H9 (cell line): Measurements from ENCODE around the gene ACSL3. TPM values are rescaled to one million over a fixed set of nuclear protein-coding genes. Genes with fewer than 3 reads are reported as not detected.

Experiments used
- DNase-seq: peaks from one replicate; pipeline ENCODE4 v3.0.0-alpha.2; 2017
- H2AFZ ChIP-seq: one replicate; pipeline ENCODE4 v1.6.1; 2013; ENCODE audit warnings: mild to moderate bottlenecking, low read length, control low read depth, moderate library complexity
- H2AK5ac ChIP-seq: 2 replicates; pipeline ENCODE4 v1.6.1; 2013; ENCODE audit warnings: low read length, control low read depth, mixed read lengths; ENCODE audit not compliant: insufficient read length
- H2BK120ac ChIP-seq: one replicate; pipeline ENCODE4 v1.6.1; 2013; ENCODE audit warnings: low read depth, mild to moderate bottlenecking, low read length, control low read depth, inconsistent platforms; ENCODE audit not compliant: poor library complexity, severe bottlenecking
- H2BK12ac ChIP-seq: 2 replicates; pipeline ENCODE4 v1.6.1; 2013; ENCODE audit warnings: low read length, control low read depth, mixed read lengths, low read depth; ENCODE audit not compliant: insufficient read length
- H2BK15ac ChIP-seq: 2 replicates; pipeline ENCODE4 v1.6.1; 2013; ENCODE audit warnings: low read depth, low read length, control low read depth
- H2BK20ac ChIP-seq: one replicate; pipeline ENCODE4 v1.6.1; 2013; ENCODE audit warnings: low read depth, mild to moderate bottlenecking, low read length, control low read depth, inconsistent platforms; ENCODE audit not compliant: poor library complexity, severe bottlenecking
- H2BK5ac ChIP-seq: 2 replicates; pipeline ENCODE4 v1.6.1; 2013; ENCODE audit warnings: low read length, control low read depth, mixed read lengths; ENCODE audit not compliant: insufficient read length
- H3K14ac ChIP-seq: 2 replicates; pipeline ENCODE4 v1.6.1; 2013; ENCODE audit warnings: low read length, control low read depth; ENCODE audit not compliant: insufficient read depth
- H3K18ac ChIP-seq: 2 replicates; pipeline ENCODE4 v1.6.1; 2013; ENCODE audit warnings: low read depth, mild to moderate bottlenecking, mixed read lengths, low read length, control low read depth; ENCODE audit not compliant: insufficient read length
- H3K23ac ChIP-seq: 2 replicates; pipeline ENCODE4 v1.6.1; 2013; ENCODE audit warnings: low read length, control low read depth, mixed read lengths, low read depth; ENCODE audit not compliant: insufficient read length
- H3K23me2 ChIP-seq: 2 replicates; pipeline ENCODE4 v1.6.1; 2013; ENCODE audit warnings: low read depth, mild to moderate bottlenecking, mixed read lengths, low read length, control low read depth; ENCODE audit not compliant: insufficient read length, poor library complexity, severe bottlenecking
- H3K27ac ChIP-seq: 2 replicates; pipeline ENCODE4 v1.5.1; 2013; ENCODE audit warnings: low read length, control low read depth, mixed read lengths, low read depth; ENCODE audit not compliant: insufficient read length
- H3K27me3 ChIP-seq: 2 replicates; pipeline ENCODE4 v1.6.1; 2013; ENCODE audit warnings: low read length, control low read depth, inconsistent platforms; ENCODE audit not compliant: insufficient read depth
- H3K4ac ChIP-seq: 2 replicates; pipeline ENCODE4 v1.6.1; 2013; ENCODE audit warnings: low read depth, mild to moderate bottlenecking, control low read depth, inconsistent platforms, low read length, moderate library complexity
- H3K4me1 ChIP-seq: 2 replicates; pipeline ENCODE4 v1.6.1; 2013; ENCODE audit warnings: low read length, control low read depth, inconsistent platforms; ENCODE audit not compliant: insufficient read depth
- H3K4me2 ChIP-seq: 2 replicates; pipeline ENCODE4 v1.6.1; 2013; ENCODE audit warnings: low read length, control low read depth, mixed read lengths; ENCODE audit not compliant: insufficient read length, insufficient read depth
- H3K56ac ChIP-seq: 2 replicates; pipeline ENCODE4 v1.6.1; 2013; ENCODE audit warnings: low read depth, mild to moderate bottlenecking, mixed read lengths, low read length, control low read depth; ENCODE audit not compliant: insufficient read length
- H3K79me1 ChIP-seq: 2 replicates; pipeline ENCODE4 v1.6.1; 2013; ENCODE audit warnings: low read depth, mild to moderate bottlenecking, moderate library complexity, low read length, control low read depth, inconsistent platforms; ENCODE audit not compliant: insufficient read depth, poor library complexity, severe bottlenecking
- H3K79me2 ChIP-seq: 2 replicates; pipeline ENCODE4 v1.6.1; 2013; ENCODE audit warnings: low read length, control low read depth, inconsistent platforms; ENCODE audit not compliant: insufficient read depth
- H3K9ac ChIP-seq: 2 replicates; pipeline ENCODE4 v1.6.1; 2013; ENCODE audit warnings: low read length, control low read depth, mixed read lengths; ENCODE audit not compliant: insufficient read length; ENCODE audit errors: extremely low read depth
- H3K9me3 ChIP-seq: one replicate; pipeline ENCODE4 v1.6.1; 2013; ENCODE audit warnings: low read depth, low read length, inconsistent platforms; ENCODE audit not compliant: control insufficient read depth
- H3T11ph ChIP-seq: one replicate; pipeline ENCODE4 v1.6.1; 2013; ENCODE audit warnings: mild to moderate bottlenecking, low read length, control low read depth, inconsistent platforms
- H4K20me1 ChIP-seq: one replicate; pipeline ENCODE4 v1.6.1; 2013; ENCODE audit not compliant: control insufficient read depth, insufficient read length, insufficient read depth
- H4K5ac ChIP-seq: 2 replicates; pipeline ENCODE4 v1.6.1; 2013; ENCODE audit warnings: low read depth, mild to moderate bottlenecking, mixed read lengths, low read length, control low read depth; ENCODE audit not compliant: insufficient read length
- H4K8ac ChIP-seq: replicated peaks from 2 replicates; pipeline ENCODE4 v1.6.1; 2013; ENCODE audit warnings: low read length, control low read depth, mixed read lengths, low read depth; ENCODE audit not compliant: insufficient read length
- H4K91ac ChIP-seq: 2 replicates; pipeline ENCODE4 v1.6.1; 2013; ENCODE audit warnings: low read depth, mild to moderate bottlenecking, moderate library complexity, mixed read lengths, low read length, control low read depth; ENCODE audit not compliant: insufficient read length
- H3K27ac Mint-ChIP-seq, 3 experiments: 2 replicates in 2 of 3; 3 replicates in 1 of 3; pipeline ENCODE4 v1.8.0; 2020 to 2021; ENCODE audit warnings: mixed read lengths in 3 of 3, mild to moderate bottlenecking in 1 of 3, moderate library complexity in 1 of 3
- H3K27me3 Mint-ChIP-seq: 2 replicates; pipeline ENCODE4 v1.8.0; 2021; ENCODE audit warnings: low read depth, mild to moderate bottlenecking, moderate library complexity, mixed read lengths
- H3K36me3 Mint-ChIP-seq, 3 experiments: 2 replicates in 2 of 3; 3 replicates in 1 of 3; pipeline ENCODE4 v1.8.0; 2020 to 2021; ENCODE audit warnings: low read depth in 3 of 3, mixed read lengths in 3 of 3; ENCODE audit not compliant: insufficient read depth in 1 of 3
- H3K4me1 Mint-ChIP-seq, 2 experiments: 2 replicates each; pipeline ENCODE4 v1.8.0; 2020; ENCODE audit warnings: mixed read lengths in 2 of 2
- H3K4me3 Mint-ChIP-seq, 2 experiments: 2 replicates in 1 of 2; 3 replicates in 1 of 2; pipeline ENCODE4 v1.8.0; 2020 to 2021; ENCODE audit warnings: mild to moderate bottlenecking in 2 of 2, mixed read lengths in 2 of 2, moderate library complexity in 1 of 2
- H3K9me3 Mint-ChIP-seq, 2 experiments: 2 replicates in 1 of 2; 3 replicates in 1 of 2; pipeline ENCODE4 v1.8.0; 2020; ENCODE audit warnings: mild to moderate bottlenecking in 2 of 2, mixed read lengths in 2 of 2, moderate library complexity in 1 of 2
- CTCF ChIP-seq: fragments of 200-600 bp; sonication (generic); conservative IDR thresholded peaks from 3 replicates; pipeline ENCODE4 v1.8.0; 2021; ENCODE audit warnings: antibody characterized with exemption, mild to moderate bottlenecking
- WGBS: extraction: QIAGEN DNeasy Blood & Tissue Kit; methylation state at CpG from one replicate; pipeline ENCODE4 v1.1.7; 2013; ENCODE audit warnings: missing lambda C conversion rate, low lambda C conversion rate, mixed read lengths; ENCODE audit not compliant: insufficient read length; ENCODE audit errors: extremely low coverage; 5-methylcytosine and 5-hydroxymethylcytosine counted together
- total RNA-seq: library from RNA; stranded (reverse); gene quantifications from 2 replicates; pipeline ENCODE4 v1.2.1, GENCODE V29; 2021

ACSL3 gene
- total RNA-seq, 1 experiment from 2014 or later = 60.9 TPM

- Histone ChIP-seq H4K8ac (no peak overlapping the region), H3K79me2 (no peaks in the 10 kb centered on the region), H3K18ac (no peak overlapping the region), H4K20me1 (no peaks in the 10 kb centered on the region), H3K79me1 (no peaks in the 10 kb centered on the region), H2AFZ (no peak overlapping the region), H3T11ph (no peak overlapping the region), H2BK5ac (no peak overlapping the region), H3K4ac (no peak overlapping the region), H3K9me3 (no peaks in the 10 kb centered on the region), H3K27me3 (no peaks in the 10 kb centered on the region), H4K91ac (no peak overlapping the region), H2BK15ac (no peak overlapping the region), H4K5ac (no peak overlapping the region), H3K23ac (no peak overlapping the region), H3K23me2 (no peaks in the 10 kb centered on the region), H3K27ac (no peak overlapping the region), H3K14ac (no peak overlapping the region), H3K56ac (no peak overlapping the region), H3K4me2 (no peak overlapping the region), H2BK20ac (no peak overlapping the region), H2BK120ac (no peak overlapping the region), H3K4me1 (no peaks in the 10 kb centered on the region), H2BK12ac (no peak overlapping the region), H3K9ac (no peak overlapping the region), H2AK5ac (no peak overlapping the region)
- H3K4me3 Mint-ChIP-seq = no peak overlapping the region
- H3K27me3 Mint-ChIP-seq = no peaks in the 10 kb centered on the region
- H3K9me3 Mint-ChIP-seq = no peaks in the 10 kb centered on the region
- H3K27ac Mint-ChIP-seq = no peak overlapping the region
- DNase-seq = no peak
- no peaks in the 10 kb centered on the region for H3K36me3 Mint-ChIP-seq
- H3K4me1 Mint-ChIP-seq = peaks cover 0 to 3% of the 10 kb centered on the region in 2 experiments; a peak in 1 of 4 replicates
- no CpG with 5 or more reads among the region's 3 CpGs for WGBS
- TF ChIP-seq CTCF = no peak
Measured at GRCh38 chr2:222842491-222843174, 18.2 kb upstream of the ACSL3 start.
